BLaER1 treated with 17β-estradiol and CSF1 and Interleukin-3, amounts not matched to agents 10 nM and 100 nM (cell line): Measurements from ENCODE around the gene LSR.
A peak's percentile ranks its signal among the peaks of the same experiment; 100 is the strongest.

Source experiments
- H3K27ac ChIP-seq, 11 experiments: shearing (Covaris generic); formaldehyde crosslinking; 2 replicates each; pipeline ENCODE4 v1.8.1; 2022
- H3K27me3 ChIP-seq, 11 experiments: shearing (Covaris generic); formaldehyde crosslinking; 2 replicates each; pipeline ENCODE4 v1.8.1; 2022
- H3K36me3 ChIP-seq, 11 experiments: shearing (Covaris generic); formaldehyde crosslinking; 2 replicates each; pipeline ENCODE4 v1.8.1; 2022
- H3K4me1 ChIP-seq, 10 experiments: shearing (Covaris generic); formaldehyde crosslinking; 2 replicates each; pipeline ENCODE4 v1.8.1; 2022
- H3K4me2 ChIP-seq, 11 experiments: shearing (Covaris generic); formaldehyde crosslinking; 2 replicates each; pipeline ENCODE4 v1.8.1; 2022
- H3K4me3 ChIP-seq, 10 experiments: shearing (Covaris generic); formaldehyde crosslinking; 2 replicates each; pipeline ENCODE4 v1.8.1; 2022
- H3K9ac ChIP-seq, 11 experiments: shearing (Covaris generic); formaldehyde crosslinking; 2 replicates each; pipeline ENCODE4 v1.8.1; 2022
- H3K9me3 ChIP-seq, 11 experiments: shearing (Covaris generic); formaldehyde crosslinking; replicated peaks in 1 of 11; 2 replicates each; pipeline ENCODE4 v1.8.1; 2022
- H4K20me1 ChIP-seq, 11 experiments: shearing (Covaris generic); formaldehyde crosslinking; 2 replicates each; pipeline ENCODE4 v1.8.1; 2022
- Cebpa-rat ChIP-seq, 11 experiments: shearing (Covaris generic); IDR thresholded peaks; 2 replicates each; pipeline ENCODE4 v1.8.1; 2022

Gene LSR

GRCh38 chr19:35300339-35300649 lies 51.5 kb downstream of the LSR start:
- peaks cover 26 to 64% (median 59%) of the 10 kb centered on the region in 10 experiments for H3K4me1 ChIP-seq
- H3K27me3 ChIP-seq = peaks cover 0 to 15% (median 0%) of the 10 kb centered on the region in 11 experiments; a peak in 6 of 22 replicates
- no peaks in the 10 kb centered on the region for H3K36me3 ChIP-seq
- no peaks in the 10 kb centered on the region for H4K20me1 ChIP-seq
- no peak overlapping the region for H3K4me2 ChIP-seq
- H3K4me3 ChIP-seq = no peak overlapping the region
- no peak for TF ChIP-seq Cebpa-rat (IDR thresholded peaks at IDR 0.05)
- no peaks in the 10 kb centered on the region for H3K9me3 ChIP-seq
- no peak overlapping the region for H3K27ac ChIP-seq
- no peak overlapping the region for H3K9ac ChIP-seq

GRCh38 chr19:35301961-35302360 lies 53.2 kb downstream of the LSR start:
- Histone ChIP-seq H3K9me3 (no peaks in the 10 kb centered on the region), H3K4me2 (no peak overlapping the region), H3K27ac (no peak overlapping the region), H3K9ac (no peak overlapping the region), H3K4me1 (peaks cover 30 to 63% (median 57%) of the 10 kb centered on the region in 10 experiments), H3K27me3 (no peaks in the 10 kb centered on the region), H3K36me3 (no peaks in the 10 kb centered on the region), H4K20me1 (no peaks in the 10 kb centered on the region), H3K4me3 (no peak overlapping the region)
- no peak for TF ChIP-seq Cebpa-rat (IDR thresholded peaks at IDR 0.05)

GRCh38 chr19:35302446-35302845 lies 53.6 kb downstream of the LSR start:
- Histone ChIP-seq H3K4me3 (no peak overlapping the region), H3K4me1 (peaks cover 35 to 63% (median 57%) of the 10 kb centered on the region in 10 experiments), H3K27me3 (no peaks in the 10 kb centered on the region), H3K27ac (no peak overlapping the region), H4K20me1 (no peaks in the 10 kb centered on the region), H3K36me3 (no peaks in the 10 kb centered on the region), H3K9me3 (no peaks in the 10 kb centered on the region), H3K4me2 (peak overlapping the region in 2 of 11 experiments; percentile 77 to 88; a peak in 1 of 22 replicates), H3K9ac (no peak overlapping the region)
- TF ChIP-seq Cebpa-rat (IDR thresholded peaks at IDR 0.05) = no peak

GRCh38 chr19:35303357-35303915 lies 54.6 kb downstream of the LSR start:
- Histone ChIP-seq H3K4me1 (peaks cover 45 to 67% (median 59%) of the 10 kb centered on the region in 10 experiments), H4K20me1 (no peaks in the 10 kb centered on the region), H3K36me3 (no peaks in the 10 kb centered on the region), H3K4me3 (no peak overlapping the region), H3K4me2 (peak overlapping the region; percentile 4 to 88 (median 77); a peak in 21 of 22 replicates), H3K27me3 (no peaks in the 10 kb centered on the region), H3K9me3 (no peaks in the 10 kb centered on the region), H3K27ac (peak overlapping the region in 4 of 11 experiments; percentile 23 to 56 (median 40); a peak in 4 of 22 replicates), H3K9ac (peak overlapping the region in 4 of 11 experiments; percentile 23 to 54 (median 46); a peak in 4 of 22 replicates)
- no peak for TF ChIP-seq Cebpa-rat (IDR thresholded peaks at IDR 0.05)

GRCh38 chr19:35304036-35304435 lies 55.2 kb downstream of the LSR start:
- peak overlapping the region; percentile 4 to 88 (median 77); a peak in 21 of 22 replicates for H3K4me2 ChIP-seq
- no peaks in the 10 kb centered on the region for H3K27me3 ChIP-seq
- H3K4me1 ChIP-seq = peaks cover 51 to 73% (median 63%) of the 10 kb centered on the region in 10 experiments
- H3K4me3 ChIP-seq = no peak overlapping the region
- no peak for TF ChIP-seq Cebpa-rat (IDR thresholded peaks at IDR 0.05)
- no peaks in the 10 kb centered on the region for H4K20me1 ChIP-seq
- no peaks in the 10 kb centered on the region for H3K9me3 ChIP-seq
- peak overlapping the region in 7 of 11 experiments; percentile 1 to 71 (median 41); a peak in 9 of 22 replicates for H3K27ac ChIP-seq
- no peaks in the 10 kb centered on the region for H3K36me3 ChIP-seq
- H3K9ac ChIP-seq = peak overlapping the region in 4 of 11 experiments; percentile 23 to 54 (median 46); a peak in 8 of 22 replicates

GRCh38 chr19:35305181-35305580 lies 56.4 kb downstream of the LSR start:
- peak overlapping the region in 1 of 11 experiments; percentile 48; a peak in 2 of 22 replicates for H3K9ac ChIP-seq
- peak overlapping the region; percentile 43 to 88 (median 77) for H3K4me2 ChIP-seq
- H3K4me3 ChIP-seq = no peak overlapping the region
- H3K27me3 ChIP-seq = no peaks in the 10 kb centered on the region
- no peaks in the 10 kb centered on the region for H3K36me3 ChIP-seq
- TF ChIP-seq Cebpa-rat (IDR thresholded peaks at IDR 0.05) = no peak
- peaks cover 62 to 85% (median 75%) of the 10 kb centered on the region in 10 experiments for H3K4me1 ChIP-seq
- H3K9me3 ChIP-seq = no peaks in the 10 kb centered on the region
- H3K27ac ChIP-seq = peak overlapping the region in 8 of 11 experiments; percentile 46 to 71 (median 56); a peak in 15 of 22 replicates
- no peaks in the 10 kb centered on the region for H4K20me1 ChIP-seq

GRCh38 chr19:35306473-35307246 lies 57.9 kb downstream of the LSR start:
- peak overlapping the region in 3 of 11 experiments; percentile 38 to 54 (median 43); a peak in 5 of 22 replicates for H3K9ac ChIP-seq
- no peak for TF ChIP-seq Cebpa-rat (IDR thresholded peaks at IDR 0.05)
- H3K4me3 ChIP-seq = no peak overlapping the region
- H3K27me3 ChIP-seq = no peaks in the 10 kb centered on the region
- H3K36me3 ChIP-seq = no peaks in the 10 kb centered on the region
- H3K4me1 ChIP-seq = peaks cover 77 to 92% (median 88%) of the 10 kb centered on the region in 10 experiments
- no peaks in the 10 kb centered on the region for H3K9me3 ChIP-seq
- peak overlapping the region; percentile 71 to 94 (median 83) for H3K4me2 ChIP-seq
- no peaks in the 10 kb centered on the region for H4K20me1 ChIP-seq
- peak overlapping the region in 10 of 11 experiments; percentile 38 to 69 (median 65); a peak in 17 of 22 replicates for H3K27ac ChIP-seq

GRCh38 chr19:35307931-35308330 lies 59.1 kb downstream of the LSR start:
- no peak overlapping the region for H3K4me3 ChIP-seq
- H3K4me1 ChIP-seq = peaks cover 90 to 99% (median 98%) of the 10 kb centered on the region in 10 experiments
- H4K20me1 ChIP-seq = no peaks in the 10 kb centered on the region
- no peaks in the 10 kb centered on the region for H3K27me3 ChIP-seq
- no peak for TF ChIP-seq Cebpa-rat (IDR thresholded peaks at IDR 0.05)
- H3K4me2 ChIP-seq = peak overlapping the region; percentile 71 to 94 (median 83)
- H3K36me3 ChIP-seq = no peaks in the 10 kb centered on the region
- peak overlapping the region in 10 of 11 experiments; percentile 21 to 69 (median 62); a peak in 20 of 22 replicates for H3K27ac ChIP-seq
- H3K9me3 ChIP-seq = no peaks in the 10 kb centered on the region
- H3K9ac ChIP-seq = peak overlapping the region in 10 of 11 experiments; percentile 15 to 55 (median 43); a peak in 19 of 22 replicates

GRCh38 chr19:35308910-35309309 lies 60.1 kb downstream of the LSR start:
- Histone ChIP-seq H3K27me3 (no peaks in the 10 kb centered on the region), H3K9ac (peak overlapping the region in 2 of 11 experiments; percentile 69 to 73; a peak in 3 of 22 replicates), H3K4me3 (no peak overlapping the region), H3K4me2 (peak overlapping the region; percentile 82 to 97 (median 89); a peak in 21 of 22 replicates), H3K36me3 (no peaks in the 10 kb centered on the region), H3K27ac (peak overlapping the region in 8 of 11 experiments; percentile 57 to 85 (median 78); a peak in 12 of 22 replicates), H3K9me3 (no peaks in the 10 kb centered on the region), H4K20me1 (no peaks in the 10 kb centered on the region), H3K4me1 (peaks cover 92 to 99% (median 98%) of the 10 kb centered on the region in 10 experiments)
- TF ChIP-seq Cebpa-rat (IDR thresholded peaks at IDR 0.05) = no peak
